GM12891 (cell line): ENCODE data around the gene JAZF1.

Experiments used
- DNase-seq: peaks from one replicate; pipeline ENCODE4 v3.0.0; 2011; ENCODE audit warnings: low spot score; ENCODE audit not compliant: insufficient read length
- FAIRE-seq: peaks from 2 replicates; lab custom pipeline; 2011; peaks lifted over from hg19 to GRCh38; lab: Jason Lieb, UNC
- PAX5 ChIP-seq: IDR thresholded peaks from 2 replicates; pipeline ENCODE4 v1.6.1; 2011; ENCODE audit warnings: low read length, moderate library complexity, mild to moderate bottlenecking; ENCODE audit not compliant: insufficient read depth, severe bottlenecking
- POLR2A ChIP-seq: IDR thresholded peaks from 2 replicates; pipeline ENCODE4 v1.6.1; 2011; ENCODE audit warnings: low read depth, low read length, control low read depth
- POLR2AphosphoS5 ChIP-seq: IDR thresholded peaks from 2 replicates; pipeline ENCODE4 v1.6.1; 2011; ENCODE audit warnings: low read depth, low read length, control low read depth
- POU2F2 ChIP-seq: IDR thresholded peaks from 2 replicates; pipeline ENCODE4 v1.6.1; 2011; ENCODE audit warnings: low read depth, mild to moderate bottlenecking, control low read depth, low read length, moderate library complexity
- SPI1 ChIP-seq: IDR thresholded peaks from 2 replicates; pipeline ENCODE4 v1.6.1; 2011; ENCODE audit warnings: low read depth, low read length, control low read depth
- TAF1 ChIP-seq: IDR thresholded peaks from 2 replicates; pipeline ENCODE4 v1.6.1; 2011; ENCODE audit warnings: low read depth, low read length, control low read depth

JAZF1 gene

GRCh38 chr7:28104811-28105210 lies 75.8 kb downstream of the JAZF1 start:
- DNase-seq (no peak), FAIRE-seq (no peak)
- no peak for TF ChIP-seq PAX5
- no peak for TF ChIP-seq SPI1
- no peak for TF ChIP-seq TAF1
- no peak for TF ChIP-seq POU2F2
- TF ChIP-seq POLR2A = no peak
- TF ChIP-seq POLR2AphosphoS5 = no peak

- TF ChIP-seq POLR2A = no peak
- TF ChIP-seq POU2F2 = no peak
- no peak for TF ChIP-seq SPI1
- TF ChIP-seq POLR2AphosphoS5 = no peak
- no peak for TF ChIP-seq PAX5
- no peak for TF ChIP-seq TAF1
- FAIRE-seq (no peak), DNase-seq (no peak)
These were observed 76.5 kb downstream of the JAZF1 start for GRCh38 chr7:28104041-28104541.

- DNase-seq (no peak), FAIRE-seq (no peak)
- TF ChIP-seq POLR2AphosphoS5 (no peak), SPI1 (no peak), POU2F2 (no peak), POLR2A (no peak), TAF1 (no peak)
These were observed 77.8 kb downstream of the JAZF1 start for GRCh38 chr7:28102797-28103196.

DNA sequence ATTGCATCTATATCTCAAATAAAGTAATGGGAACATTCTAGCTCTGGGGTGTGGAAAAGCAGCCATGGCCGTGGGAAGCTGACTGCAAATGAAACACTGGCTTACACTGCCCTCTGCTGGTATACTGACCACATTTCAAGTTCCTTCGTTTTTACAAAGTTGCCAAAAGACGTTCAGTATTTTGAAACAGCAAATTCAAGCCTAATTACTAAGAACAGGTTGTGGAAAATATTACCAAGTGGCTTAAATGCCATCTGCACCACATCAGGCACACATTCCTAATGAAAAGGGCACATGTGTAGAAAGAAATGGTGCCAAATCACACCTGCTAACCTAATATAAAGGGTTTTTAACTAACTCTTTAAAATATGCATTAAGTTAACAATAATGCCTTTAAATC lies 83.9 kb downstream of the JAZF1 start:
- DNase-seq (peak; percentile 35), FAIRE-seq (peak; percentile 74)
- TF ChIP-seq PAX5 (no peak), POU2F2 (no peak), SPI1 (no peak), POLR2AphosphoS5 (no peak), POLR2A (no peak), TAF1 (no peak)

- DNase-seq (no peak), FAIRE-seq (no peak)
- no peak for TF ChIP-seq POLR2A
- TF ChIP-seq POU2F2 = no peak
- no peak for TF ChIP-seq SPI1
- no peak for TF ChIP-seq TAF1
- TF ChIP-seq PAX5 = no peak
- no peak for TF ChIP-seq POLR2AphosphoS5
These were observed 85.4 kb downstream of the JAZF1 start for GRCh38 chr7:28095231-28095630.

GRCh38 chr7:28093623-28094232 lies 86.9 kb downstream of the JAZF1 start:
- FAIRE-seq = no peak
- TF ChIP-seq POLR2AphosphoS5 (no peak), PAX5 (no peak), TAF1 (no peak), POLR2A (no peak), POU2F2 (no peak), SPI1 (no peak)
- peak; percentile 34 for DNase-seq

- TF ChIP-seq POU2F2 = no peak
- TF ChIP-seq SPI1 = no peak
- no peak for TF ChIP-seq POLR2AphosphoS5
- no peak for TF ChIP-seq POLR2A
- TF ChIP-seq TAF1 = no peak
- no peak for TF ChIP-seq PAX5
- no peak for DNase-seq
- FAIRE-seq = no peak
These were observed 89.4 kb downstream of the JAZF1 start for GRCh38 chr7:28091190-28091589.

GRCh38 chr7:28088901-28089714 lies 91.5 kb downstream of the JAZF1 start:
- TF ChIP-seq PAX5 (no peak), POU2F2 (no peak), POLR2AphosphoS5 (no peak)
- no peak for FAIRE-seq
- no peak for DNase-seq

- FAIRE-seq (no peak), DNase-seq (no peak)
- TF ChIP-seq TAF1 (no peak), POLR2AphosphoS5 (no peak), PAX5 (no peak), POLR2A (no peak), POU2F2 (no peak), SPI1 (no peak)
These were observed 92.6 kb downstream of the JAZF1 start for GRCh38 chr7:28088032-28088431.

GRCh38 chr7:28086198-28086597 lies 94.4 kb downstream of the JAZF1 start:
- no peak for TF ChIP-seq POLR2A
- TF ChIP-seq PAX5 = no peak
- FAIRE-seq (no peak), DNase-seq (no peak)
